ENCODE measurements around the gene DCAKD. TPM values are rescaled to one million over a fixed set of nuclear protein-coding genes. Genes with fewer than 3 reads are reported as not detected.

Gene DCAKD
- total RNA-seq, 1 experiment from 2014 or later, result 57.7 TPM

GRCh38 chr17:45029758-45030423 is 21.5 kb downstream of the DCAKD start (continued):
- TF ChIP-seq TEAD1 (CRISPR knock-in tag; IDR thresholded peaks at IDR 0.05) (no peak), HMGA2 (CRISPR knock-in tag; IDR thresholded peaks at IDR 0.05) (no peak), GTF2I (CRISPR knock-in tag; conservative IDR thresholded peaks at IDR 0.05) (no peak), CDX4 (CRISPR knock-in tag; IDR thresholded peaks at IDR 0.05; ENCODE audit: borderline replicate concordance) (no peak), OVOL2 (CRISPR knock-in tag; IDR thresholded peaks at IDR 0.05; ENCODE audit: borderline replicate concordance) (no peak), ATF3 (CRISPR knock-in tag; conservative IDR thresholded peaks at IDR 0.05) (no peak), CTCF (IDR thresholded peaks at IDR 0.05) (no peak), MXD4 (CRISPR knock-in tag; IDR thresholded peaks at IDR 0.05; ENCODE audit: borderline replicate concordance) (no peak)

GRCh38 chr17:45029096-45029495 is 22.3 kb downstream of the DCAKD start:
- TF ChIP-seq TP53 (CRISPR knock-in tag; IDR thresholded peaks at IDR 0.05) (no peak), JUN (CRISPR knock-in tag; IDR thresholded peaks at IDR 0.05) (no peak), NFYB (CRISPR knock-in tag; conservative IDR thresholded peaks at IDR 0.05; ENCODE audit: low read depth) (no peak), OVOL2 (CRISPR knock-in tag; IDR thresholded peaks at IDR 0.05; ENCODE audit: borderline replicate concordance) (no peak), PREB (CRISPR knock-in tag; IDR thresholded peaks at IDR 0.05; ENCODE audit: borderline replicate concordance) (no peak), CTCF (IDR thresholded peaks at IDR 0.05) (no peak), ZNF532 (CRISPR knock-in tag; IDR thresholded peaks at IDR 0.05; ENCODE audit: borderline replicate concordance) (no peak), GTF2I (CRISPR knock-in tag; conservative IDR thresholded peaks at IDR 0.05) (no peak), ETV6 (CRISPR knock-in tag; IDR thresholded peaks at IDR 0.05) (no peak), GABPB1 (CRISPR knock-in tag; IDR thresholded peaks at IDR 0.05) (no peak)
- POLR2A ChIA-PET, result no interaction called here
- Mint-ChIP-seq H3K9me3 (no peaks in the 10 kb centered on the region), H3K27ac (no peak overlapping the region), H3K36me3 (peaks cover 33% of the 10 kb centered on the region), H3K4me1 (no peaks in the 10 kb centered on the region), H3K4me3 (no peak overlapping the region), H3K27me3 (ENCODE audit: low read depth) (no peaks in the 10 kb centered on the region)
- CTCF ChIA-PET, result interaction anchor here (1.4 kb wide), 1 partner anchor 15 kb away, joined by 3 read pairs; no protein-coding TSS in a partner anchor
- ATAC-seq (no peak), DNase-seq (ENCODE audit: low spot score) (no peak)
